Smooth muscle cell (in vitro differentiated cells): ENCODE measurements around the gene ANKRD11. TPM values are rescaled to one million over a fixed set of nuclear protein-coding genes. Genes with fewer than 3 reads are reported as not detected.

Experiments used
- DNase-seq: peaks from one replicate; lab custom pipeline; 2025; ENCODE audit not compliant: unreplicated experiment; lab: John Stamatoyannopoulos, UW
- H2AFZ ChIP-seq: fragments of 200-600 bp; sonication (generic); 2 replicates; pipeline ENCODE4 v1.6.0; 2016; ENCODE audit warnings: antibody characterized with exemption, low read depth, mild to moderate bottlenecking
- H3F3A ChIP-seq: fragments of 200-600 bp; sonication (generic); 2 replicates; pipeline ENCODE4 v1.6.0; 2017; ENCODE audit warnings: antibody characterized with exemption, low read depth
- H3K27ac ChIP-seq: fragments of 200-600 bp; sonication (generic); 2 replicates; pipeline ENCODE4 v1.5.1; 2016; ENCODE audit warnings: low read depth, mild to moderate bottlenecking
- H3K27me3 ChIP-seq: fragments of 200-600 bp; sonication (generic); 2 replicates; pipeline ENCODE4 v1.6.1; 2016; ENCODE audit warnings: low read depth, mild to moderate bottlenecking
- H3K36me3 ChIP-seq: fragments of 200-600 bp; sonication (generic); 2 replicates; pipeline ENCODE4 v1.5.1; 2016; ENCODE audit warnings: low read depth
- H3K4me1 ChIP-seq: fragments of 200-600 bp; sonication (generic); 2 replicates; pipeline ENCODE4 v1.5.1; 2016; ENCODE audit warnings: low read depth
- H3K4me2 ChIP-seq: fragments of 200-600 bp; sonication (generic); 2 replicates; pipeline ENCODE4 v1.6.0; 2016; ENCODE audit warnings: mild to moderate bottlenecking
- H3K4me3 ChIP-seq: fragments of 200-600 bp; sonication (generic); 2 replicates; pipeline ENCODE4 v1.5.1; 2016; ENCODE audit warnings: mild to moderate bottlenecking
- H3K79me2 ChIP-seq: fragments of 200-600 bp; sonication (generic); 2 replicates; pipeline ENCODE4 v1.6.0; 2016; ENCODE audit warnings: low read depth, mild to moderate bottlenecking
- H3K9ac ChIP-seq: fragments of 200-600 bp; sonication (generic); 2 replicates; pipeline ENCODE4 v1.6.0; 2016; ENCODE audit warnings: low read depth
- H3K9me3 ChIP-seq: fragments of 200-600 bp; sonication (generic); replicated peaks from 2 replicates; pipeline ENCODE4 v1.5.1; 2016; ENCODE audit warnings: low read depth
- H4K20me1 ChIP-seq: fragments of 200-600 bp; sonication (generic); 2 replicates; pipeline ENCODE4 v1.6.0; 2016; ENCODE audit warnings: low read depth
- CTCF ChIP-seq: fragments of 200-600 bp; sonication (generic); IDR thresholded peaks from 2 replicates; pipeline ENCODE4 v1.5.1; 2017; ENCODE audit warnings: borderline replicate concordance, mild to moderate bottlenecking, antibody characterized with exemption; ENCODE audit not compliant: insufficient read depth, poor library complexity, severe bottlenecking
- WGBS: methylation state at CpG from one replicate; pipeline ENCODE4 v1.1.7; 2016; ENCODE audit warnings: low lambda C conversion rate; 5-methylcytosine and 5-hydroxymethylcytosine counted together
- polyA plus RNA-seq: library from polyadenylated mRNA; unstranded; fragments of >200 nt; fragmentation: Nextera tagmentation; extraction: Ambion mirVana; gene quantifications from 2 replicates; pipeline ENCODE4 v1.2.1, GENCODE V29; 2016
- total RNA-seq: library from RNA; depleted of rRNA; stranded (reverse); fragments of >200 nt; gene quantifications from 2 replicates; pipeline ENCODE4 v1.2.3, GENCODE V29; 2014

ANKRD11 gene
- total and polyA plus RNA-seq, 2 experiments from 2014 or later: 31.5 to 105 TPM

- Histone ChIP-seq H3K9ac (no peak overlapping the region), H3K79me2 (no peaks in the 10 kb centered on the region), H3K27me3 (no peaks in the 10 kb centered on the region), H3F3A (no peaks in the 10 kb centered on the region), H3K9me3 (peaks cover 4% of the 10 kb centered on the region), H2AFZ (no peak overlapping the region), H3K4me2 (no peak overlapping the region), H4K20me1 (no peaks in the 10 kb centered on the region), H3K4me1 (no peaks in the 10 kb centered on the region), H3K4me3 (no peak overlapping the region), H3K27ac (no peak overlapping the region), H3K36me3 (peaks cover 26% of the 10 kb centered on the region)
- TF ChIP-seq CTCF: no peak
- WGBS: 98% methylated on average over 16 of the region's 16 CpGs
- DNase-seq: no peak
Measured at GRCh38 chr16:89233678-89234490, 256.5 kb downstream of the ANKRD11 start.

- peaks cover 44% of the 10 kb centered on the region for H3K36me3 ChIP-seq
- H3F3A ChIP-seq: no peaks in the 10 kb centered on the region
- H3K9me3 ChIP-seq: peaks cover 22% of the 10 kb centered on the region
- H3K4me2 ChIP-seq: no peak overlapping the region
- H4K20me1 ChIP-seq: no peaks in the 10 kb centered on the region
- H3K9ac ChIP-seq: no peak overlapping the region
- H2AFZ ChIP-seq: no peak overlapping the region
- no peak for TF ChIP-seq CTCF
- no peaks in the 10 kb centered on the region for H3K4me1 ChIP-seq
- H3K4me3 ChIP-seq: no peak overlapping the region
- no peak for DNase-seq
- H3K79me2 ChIP-seq: peaks cover 4% of the 10 kb centered on the region
- H3K27me3 ChIP-seq: no peaks in the 10 kb centered on the region
- 96% methylated on average over 2 of the region's 2 CpGs for WGBS
- no peak overlapping the region for H3K27ac ChIP-seq
Measured at GRCh38 chr16:89232107-89232506, 258.3 kb downstream of the ANKRD11 start.

GRCh38 chr16:89230255-89230654 lies 260.1 kb downstream of the ANKRD11 start:
- Histone ChIP-seq H3K9ac (no peak overlapping the region), H3K9me3 (peaks cover 34% of the 10 kb centered on the region), H3K4me1 (no peaks in the 10 kb centered on the region), H3K4me2 (no peak overlapping the region), H3K27me3 (no peaks in the 10 kb centered on the region), H4K20me1 (no peaks in the 10 kb centered on the region), H3K36me3 (peaks cover 61% of the 10 kb centered on the region), H2AFZ (no peak overlapping the region), H3F3A (no peaks in the 10 kb centered on the region), H3K27ac (no peak overlapping the region), H3K79me2 (peaks cover 4% of the 10 kb centered on the region), H3K4me3 (no peak overlapping the region)
- WGBS: 98% methylated on average over 14 of the region's 14 CpGs
- no peak for DNase-seq
- no peak for TF ChIP-seq CTCF

GRCh38 chr16:89224665-89225064 lies 265.7 kb downstream of the ANKRD11 start:
- WGBS: 99% methylated on average over 10 of the region's 10 CpGs
- Histone ChIP-seq H3K9ac (no peak overlapping the region), H3K36me3 (peaks cover 42% of the 10 kb centered on the region), H3K27me3 (no peaks in the 10 kb centered on the region), H2AFZ (no peak overlapping the region), H3K4me1 (no peaks in the 10 kb centered on the region), H3K4me3 (no peak overlapping the region), H3F3A (no peaks in the 10 kb centered on the region), H3K4me2 (no peak overlapping the region), H3K9me3 (peaks cover 34% of the 10 kb centered on the region), H3K79me2 (peaks cover 11% of the 10 kb centered on the region), H3K27ac (no peak overlapping the region), H4K20me1 (no peaks in the 10 kb centered on the region)
- DNase-seq: no peak
- no peak for TF ChIP-seq CTCF
